SK-N-SH (cell line): ENCODE measurements around the gene ABO. TPM values are rescaled to one million over a fixed set of nuclear protein-coding genes. Genes with fewer than 3 reads are reported as not detected.
"Not testable (repeated sequence)": the region's sequence is repeated elsewhere in the genome, so short reads cannot be mapped to it uniquely, and the experiment has no call there.

ENCODE experiments used
- CTCF ChIA-PET: fragments of 300-600, 350-600 bp; formaldehyde crosslinking; extraction: SDS; loops from one replicate; lab custom pipeline; 2021; lab: Yijun Ruan, JAX
- POLR2A ChIA-PET: fragments of 350-600 bp; sonication (Branson Sonifier 250); formaldehyde crosslinking; extraction: SDS; loops from one replicate; lab custom pipeline; 2020; ENCODE audit warnings: antibody characterized with exemption, inconsistent platforms; lab: Yijun Ruan, JAX
- DNase-seq: peaks from one replicate; pipeline ENCODE4 v3.0.0; 2012
- H2AFZ ChIP-seq: fragments of 200-600 bp; sonication (generic); 2 replicates; pipeline ENCODE4 v1.8.1; 2016; ENCODE audit warnings: antibody characterized with exemption, mild to moderate bottlenecking, low read depth
- H3F3A ChIP-seq: fragments of 200-600 bp; sonication (generic); replicated peaks from 2 replicates; pipeline ENCODE3; 2016; ENCODE audit warnings: antibody characterized with exemption, mild to moderate bottlenecking; ENCODE audit not compliant: insufficient read depth
- H3K27ac ChIP-seq, 2 experiments: fragments of 200-500 bp in 1 of 2; fragments of 200-600 bp in 1 of 2; sonication (Bioruptor generic) in 1 of 2; sonication (generic), shearing (Covaris generic) in 1 of 2; 2 replicates each; pipeline versions ENCODE4 v1.5.1 to v1.6.1; 2014 to 2016; ENCODE audit warnings: low read depth in 2 of 2, inconsistent platforms in 1 of 2, low read length in 1 of 2, mild to moderate bottlenecking in 1 of 2, mixed read lengths in 1 of 2
- H3K27me3 ChIP-seq: fragments of 200-600 bp; sonication (generic), shearing (Covaris generic); 2 replicates; pipeline ENCODE4 v1.6.1; 2016; ENCODE audit warnings: mixed run types; ENCODE audit not compliant: insufficient read depth
- H3K36me3 ChIP-seq, 2 experiments: fragments of 200-500 bp in 1 of 2; fragments of 200-600 bp in 1 of 2; sonication (Bioruptor generic) in 1 of 2; sonication (generic) in 1 of 2; replicated peaks in 1 of 2; 2 replicates each; pipeline versions ENCODE3 to v1.5.1; 2014 to 2016; ENCODE audit warnings: low read length in 1 of 2, mild to moderate bottlenecking in 1 of 2; ENCODE audit not compliant: insufficient read depth in 2 of 2, control insufficient read depth in 1 of 2
- H3K4me1 ChIP-seq, 2 experiments: fragments of 200-500 bp in 1 of 2; fragments of 200-600 bp in 1 of 2; sonication (Bioruptor generic) in 1 of 2; sonication (generic), shearing (Covaris generic) in 1 of 2; 2 replicates each; pipeline versions ENCODE4 v1.5.1 to v1.6.1; 2014 to 2016; ENCODE audit warnings: low read depth in 1 of 2, low read length in 1 of 2, mixed run types in 1 of 2; ENCODE audit not compliant: insufficient read depth in 2 of 2, control insufficient read depth in 1 of 2
- H3K4me2 ChIP-seq: fragments of 200-600 bp; sonication (generic), shearing (Covaris generic); 2 replicates; pipeline ENCODE4 v1.6.1; 2017; ENCODE audit warnings: mixed run types
- H3K4me3 ChIP-seq, 2 experiments: fragments of 200-500 bp in 1 of 2; fragments of 200-600 bp in 1 of 2; sonication (Bioruptor generic) in 1 of 2; sonication (generic), shearing (Covaris generic) in 1 of 2; 2 replicates each; pipeline versions ENCODE4 v1.5.1 to v1.8.1; 2014 to 2016; ENCODE audit warnings: low read depth in 2 of 2, inconsistent platforms in 1 of 2, low read length in 1 of 2, mild to moderate bottlenecking in 1 of 2, mixed read lengths in 1 of 2, moderate library complexity in 1 of 2
- H3K79me2 ChIP-seq: fragments of 200-600 bp; sonication (generic); 2 replicates; pipeline ENCODE4 v1.8.1; 2017; ENCODE audit warnings: mild to moderate bottlenecking; ENCODE audit not compliant: insufficient read depth
- H3K9ac ChIP-seq: fragments of 200-600 bp; sonication (generic); 2 replicates; pipeline ENCODE4 v1.6.1; 2017; ENCODE audit warnings: mixed run types
- H3K9me2 ChIP-seq: fragments of 200-600 bp; sonication (generic); 2 replicates; pipeline ENCODE4 v1.6.1; 2017; ENCODE audit warnings: mixed run types
- H3K9me3 ChIP-seq: fragments of 200-600 bp; sonication (generic); 2 replicates; pipeline ENCODE4 v1.6.1; 2017; ENCODE audit warnings: mixed run types, mild to moderate bottlenecking, moderate library complexity
- H4K20me1 ChIP-seq: fragments of 200-600 bp; sonication (generic); 2 replicates; pipeline ENCODE4 v1.6.1; 2017; ENCODE audit warnings: mild to moderate bottlenecking, mixed run types; ENCODE audit not compliant: insufficient read depth
- CHD2 ChIP-seq: fragments of 150-350 bp; IDR thresholded peaks from 2 replicates; pipeline ENCODE4 v1.6.1; 2018; ENCODE audit warnings: low read length; ENCODE audit not compliant: partially characterized antibody
- EZH2phosphoT487 ChIP-seq: fragments of 200-600 bp; sonication (generic); IDR thresholded peaks from 2 replicates; pipeline ENCODE4 v1.6.1; 2017; ENCODE audit warnings: low read depth, mixed run types, mild to moderate bottlenecking, antibody characterized with exemption, moderate library complexity, borderline replicate concordance
- FOSL2 ChIP-seq: IDR thresholded peaks from 2 replicates; pipeline ENCODE4 v1.4.0; 2012; ENCODE audit warnings: low read depth, mild to moderate bottlenecking, moderate library complexity, borderline replicate concordance
- FOXM1 ChIP-seq: IDR thresholded peaks from 2 replicates; pipeline ENCODE4 v1.4.0; 2012; ENCODE audit warnings: low read depth, mild to moderate bottlenecking
- SIN3A ChIP-seq: IDR thresholded peaks from 2 replicates; pipeline ENCODE4 v1.6.1; 2012; ENCODE audit warnings: low read depth, mild to moderate bottlenecking, low read length, moderate library complexity, borderline replicate concordance
- YY1 ChIP-seq: IDR thresholded peaks from 2 replicates; pipeline ENCODE4 v1.4.0; 2012; ENCODE audit warnings: low read depth, mild to moderate bottlenecking
- WGBS: methylation state at CpG from one replicate; pipeline ENCODE4 v1.1.6; 2017; ENCODE audit warnings: low lambda C conversion rate; 5-methylcytosine and 5-hydroxymethylcytosine counted together
- polyA plus RNA-seq, 3 experiments: library from polyadenylated mRNA; depleted of rRNA; stranded (reverse); fragments of >200 nt; gene quantifications; 2 replicates each; pipeline ENCODE4 v1.2.3, GENCODE V29; 2012
- TF ChIP-seq, protein P1 (sequence below): fragments of 150-350 bp; IDR thresholded peaks from 2 replicates; pipeline ENCODE4 v1.6.1; 2016; ENCODE audit warnings: mild to moderate bottlenecking, low read depth, low read length
- TF ChIP-seq, protein P2 (sequence below): IDR thresholded peaks from 2 replicates; pipeline ENCODE4 v1.4.0; 2012; ENCODE audit warnings: low read depth

ABO gene
- polyA plus RNA-seq, 1 of the 3 experiments (the other 2 are of a cell fraction) = not detected

DNA sequence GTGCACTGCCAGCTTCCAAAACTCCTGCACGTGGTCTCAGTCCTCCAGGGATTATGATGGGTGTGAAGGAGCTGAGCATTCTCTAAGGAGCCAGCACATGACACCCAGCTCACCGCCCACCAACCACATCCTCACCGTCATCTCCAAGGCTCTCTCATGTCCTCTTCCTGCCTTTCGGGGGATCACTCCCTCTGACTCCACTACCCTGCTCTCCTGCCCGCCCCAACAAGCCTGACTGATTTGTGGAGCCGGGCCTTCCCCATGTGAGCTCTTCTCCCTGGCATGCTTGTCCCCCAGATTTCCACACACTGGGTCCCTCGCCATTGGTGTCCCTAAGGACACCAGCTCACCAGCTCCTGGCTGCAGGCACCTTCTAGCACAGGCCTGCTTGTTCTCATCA, 1.9 kb downstream of the ABO start:
- no peak for DNase-seq
- H3F3A ChIP-seq = no peaks in the 10 kb centered on the region
- TF ChIP-seq YY1 = no peak
- TF ChIP-seq SIN3A = no peak
- no peak for TF ChIP-seq EZH2phosphoT487
- TF ChIP-seq, protein P1, sequence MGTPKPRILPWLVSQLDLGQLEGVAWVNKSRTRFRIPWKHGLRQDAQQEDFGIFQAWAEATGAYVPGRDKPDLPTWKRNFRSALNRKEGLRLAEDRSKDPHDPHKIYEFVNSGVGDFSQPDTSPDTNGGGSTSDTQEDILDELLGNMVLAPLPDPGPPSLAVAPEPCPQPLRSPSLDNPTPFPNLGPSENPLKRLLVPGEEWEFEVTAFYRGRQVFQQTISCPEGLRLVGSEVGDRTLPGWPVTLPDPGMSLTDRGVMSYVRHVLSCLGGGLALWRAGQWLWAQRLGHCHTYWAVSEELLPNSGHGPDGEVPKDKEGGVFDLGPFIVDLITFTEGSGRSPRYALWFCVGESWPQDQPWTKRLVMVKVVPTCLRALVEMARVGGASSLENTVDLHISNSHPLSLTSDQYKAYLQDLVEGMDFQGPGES = no peak
- TF ChIP-seq FOXM1 = no peak
- 46% methylated on average over 7 of the region's 7 CpGs for WGBS
- no peak overlapping the region for H3K9ac ChIP-seq
- peaks cover 77% of the 10 kb centered on the region for H3K27me3 ChIP-seq
- H3K27ac ChIP-seq = no peak overlapping the region
- no peaks in the 10 kb centered on the region for H3K9me3 ChIP-seq
- no peaks in the 10 kb centered on the region for H3K36me3 ChIP-seq
- POLR2A ChIA-PET = no interaction called here
- H3K9me2 ChIP-seq = no peaks in the 10 kb centered on the region
- H3K79me2 ChIP-seq = no peaks in the 10 kb centered on the region
- H3K4me2 ChIP-seq = no peak overlapping the region
- H4K20me1 ChIP-seq = no peaks in the 10 kb centered on the region
- H2AFZ ChIP-seq = no peak overlapping the region
- no peaks in the 10 kb centered on the region for H3K4me1 ChIP-seq
- no peak overlapping the region for H3K4me3 ChIP-seq
- CTCF ChIA-PET = interaction anchor here (1.2 kb wide), 1 partner anchor 9 kb away, joined by 3 read pairs; no protein-coding TSS in a partner anchor

DNA sequence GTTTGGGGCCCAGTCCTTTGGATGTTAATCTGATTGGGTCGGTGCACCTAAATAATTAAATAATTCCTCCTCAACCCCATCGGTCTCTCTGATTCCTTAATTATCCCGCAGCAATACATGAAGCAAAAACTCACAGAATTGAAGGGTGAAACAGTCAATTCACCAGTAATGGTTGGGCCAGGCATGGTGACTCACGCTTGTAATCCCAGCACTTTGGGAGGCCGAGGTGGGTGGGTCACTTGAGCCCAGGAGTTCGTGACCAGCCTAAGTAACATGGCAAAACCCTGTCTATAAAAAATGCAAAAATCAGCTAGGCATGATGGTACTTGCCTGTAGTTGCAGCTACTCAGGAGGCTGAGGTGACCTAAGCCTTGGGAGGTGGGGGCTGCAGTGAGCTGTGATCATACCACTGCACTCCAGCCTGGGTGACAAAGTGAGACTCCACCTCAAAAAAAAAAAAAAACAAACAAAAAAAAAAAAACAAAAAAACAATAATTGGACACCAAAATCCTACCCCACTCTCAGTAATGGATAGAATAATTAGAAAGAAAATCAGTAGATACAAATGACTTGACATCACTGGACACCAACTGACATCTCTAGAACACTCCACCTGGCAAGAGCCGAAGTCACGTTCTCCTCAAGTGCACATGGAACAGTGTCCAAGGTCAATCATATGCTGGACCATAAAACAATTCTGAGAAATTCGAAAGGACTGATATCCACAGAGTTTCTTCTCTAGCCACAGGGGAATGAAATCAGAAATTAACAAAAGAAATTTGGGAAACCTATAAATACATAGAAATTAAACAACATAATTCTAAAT, 5.3 kb downstream of the ABO start:
- no peaks in the 10 kb centered on the region for H3K79me2 ChIP-seq
- no peaks in the 10 kb centered on the region for H3K4me1 ChIP-seq
- no peaks in the 10 kb centered on the region for H3F3A ChIP-seq
- H3K9me3 ChIP-seq = no peaks in the 10 kb centered on the region
- H3K36me3 ChIP-seq = no peaks in the 10 kb centered on the region
- no peak overlapping the region for H3K4me2 ChIP-seq
- no peaks in the 10 kb centered on the region for H4K20me1 ChIP-seq
- no peak for DNase-seq
- no peak overlapping the region for H3K9ac ChIP-seq
- no peaks in the 10 kb centered on the region for H3K9me2 ChIP-seq
- TF ChIP-seq, protein P2, sequence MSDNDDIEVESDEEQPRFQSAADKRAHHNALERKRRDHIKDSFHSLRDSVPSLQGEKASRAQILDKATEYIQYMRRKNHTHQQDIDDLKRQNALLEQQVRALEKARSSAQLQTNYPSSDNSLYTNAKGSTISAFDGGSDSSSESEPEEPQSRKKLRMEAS = no peak
- TF ChIP-seq FOSL2 (no peak), CHD2 (no peak), SIN3A (no peak)
- TF ChIP-seq, all 33 proteins: peak for 0
- Histone ChIP-seq H2AFZ (no peak overlapping the region), H3K27me3 (peaks cover 50% of the 10 kb centered on the region), H3K4me3 (no peak overlapping the region), H3K27ac (no peak overlapping the region)
- POLR2A ChIA-PET = interaction anchor here (0.6 kb wide), 1 partner anchor 270 kb away, joined by 3 read pairs; no protein-coding TSS in a partner anchor
- CTCF ChIA-PET = interaction anchor here (1.4 to 2.4 kb wide), 2 partner anchors 17 to 84 kb away, joined by 4 to 9 read pairs; no protein-coding TSS in a partner anchor
- WGBS = 22% methylated on average over 9 of the region's 9 CpGs

DNA sequence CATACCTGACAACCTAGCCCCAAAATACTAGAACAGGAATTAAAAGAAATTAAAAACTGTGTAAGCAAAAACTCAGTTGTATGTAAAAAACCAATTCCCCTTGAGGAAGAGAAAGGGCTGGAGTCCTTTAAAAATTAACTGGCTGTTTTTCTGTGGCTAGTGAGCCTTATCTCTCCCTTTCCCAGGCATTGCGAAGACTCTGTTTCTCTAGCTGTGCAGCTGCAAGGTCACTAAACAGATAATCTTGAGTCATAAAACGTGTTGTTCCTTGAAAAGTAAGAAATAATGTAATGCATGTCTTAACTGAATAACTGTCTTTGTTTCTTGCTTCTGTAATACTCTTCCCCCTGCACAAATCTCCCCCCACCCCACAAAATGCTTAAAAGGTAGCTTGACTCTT, 5.9 kb downstream of the ABO start:
- CTCF ChIA-PET = interaction anchor here (1.4 to 2.4 kb wide), 2 partner anchors 18 to 83 kb away, joined by 4 to 9 read pairs; no protein-coding TSS in a partner anchor
- H3K27ac ChIP-seq, H3K4me2 ChIP-seq, H3K9me3 ChIP-seq, POLR2A ChIA-PET, H3K9me2 ChIP-seq, H3F3A ChIP-seq, H3K36me3 ChIP-seq, H2AFZ ChIP-seq, H3K9ac ChIP-seq, H4K20me1 ChIP-seq, H3K79me2 ChIP-seq, DNase-seq, H3K4me1 ChIP-seq, H3K4me3 ChIP-seq: not testable (repeated sequence)
- WGBS = 18% methylated on average over 2 of the region's 2 CpGs
- peaks cover 46% of the 10 kb centered on the region for H3K27me3 ChIP-seq
